ENCODE measurements around the gene ST6GAL1.

- no peak for TF ChIP-seq TAF1 (IDR thresholded peaks at IDR 0.05; ENCODE audit: borderline replicate concordance, low read depth, low read length)
- no peak for TF ChIP-seq CTCF (IDR thresholded peaks at IDR 0.05)
- TF ChIP-seq RFX5 (IDR thresholded peaks at IDR 0.05; ENCODE audit: low read length) = no peak
- TF ChIP-seq POLR2AphosphoS5 (IDR thresholded peaks at IDR 0.05; ENCODE audit: low read depth, low read length) = no peak
- no peak for TF ChIP-seq RCOR1 (IDR thresholded peaks at IDR 0.05; ENCODE audit: low read length)
- TF ChIP-seq USF1 (IDR thresholded peaks at IDR 0.05; ENCODE audit: borderline replicate concordance, low read depth) = no peak
- TF ChIP-seq FOXM1 (IDR thresholded peaks at IDR 0.05; ENCODE audit: low read depth) = no peak
Measured at GRCh38 chr3:186964071-186964470, 33.7 kb downstream of the ST6GAL1 start.

Data from SK-N-SH (cell line).